HepG2 (cell line): ENCODE results near the gene ZXDC. TPM values are rescaled to one million over a fixed set of nuclear protein-coding genes. Genes with fewer than 3 reads are reported as not detected.

Experiments
- CHCHD3 ChIP-seq: sonication (generic); formaldehyde crosslinking; IDR thresholded peaks from 2 replicates; pipeline ENCODE4 v1.8.0; 2022; ENCODE audit warnings: mild to moderate bottlenecking, missing genetic modification reagents, moderate library complexity
- HMGXB3 ChIP-seq: sonication (generic); formaldehyde crosslinking; IDR thresholded peaks from 2 replicates; pipeline ENCODE4 v1.4.0; 2020; ENCODE audit warnings: missing genetic modification reagents, borderline replicate concordance
- ISL2 ChIP-seq: sonication (generic); formaldehyde crosslinking; IDR thresholded peaks from 2 replicates; pipeline ENCODE4 v1.5.0; 2020; ENCODE audit warnings: missing genetic modification reagents
- NFATC3 ChIP-seq: sonication (generic); formaldehyde crosslinking; IDR thresholded peaks from 2 replicates; pipeline ENCODE4 v1.5.1; 2020; ENCODE audit warnings: mild to moderate bottlenecking, missing genetic modification reagents
- PAX8 ChIP-seq: sonication (generic); formaldehyde crosslinking; IDR thresholded peaks from 2 replicates; pipeline ENCODE4 v1.8.0; 2022; ENCODE audit warnings: mild to moderate bottlenecking, missing genetic modification reagents, borderline replicate concordance
- POLR2A ChIP-seq, 2 experiments: IDR thresholded peaks; 2 replicates each; pipeline ENCODE4 v1.6.1; 2011; ENCODE audit warnings: low read depth in 2 of 2, low read length in 2 of 2, mild to moderate bottlenecking in 1 of 2, moderate library complexity in 1 of 2; ENCODE audit not compliant: insufficient read depth in 1 of 2
- PRDM10 ChIP-seq: sonication (generic); formaldehyde crosslinking; IDR thresholded peaks from 2 replicates; pipeline ENCODE4 v1.4.0; 2020; ENCODE audit warnings: low read depth, missing genetic modification reagents
- SMARCC2 ChIP-seq: fragments of 450-650 bp; IDR thresholded peaks from 2 replicates; pipeline ENCODE4 v1.6.1; 2017; ENCODE audit warnings: antibody characterized with exemption, mild to moderate bottlenecking
- TERF1 ChIP-seq: sonication (generic); formaldehyde crosslinking; IDR thresholded peaks from 2 replicates; pipeline ENCODE4 v1.8.0; 2022; ENCODE audit warnings: mild to moderate bottlenecking, missing genetic modification reagents, moderate library complexity
- THAP9 ChIP-seq: sonication (generic); formaldehyde crosslinking; IDR thresholded peaks from 2 replicates; pipeline ENCODE4; 2020; ENCODE audit warnings: missing genetic modification reagents, mild to moderate bottlenecking, borderline replicate concordance
- ZNF556 ChIP-seq: sonication (generic); formaldehyde crosslinking; IDR thresholded peaks from 2 replicates; pipeline ENCODE4 v1.4.0; 2020; ENCODE audit warnings: mild to moderate bottlenecking, missing genetic modification reagents, borderline replicate concordance
- polyA plus RNA-seq, 8 experiments: library from polyadenylated mRNA; depleted of rRNA in 3 of 8; stranded (reverse) in 7 of 8; unstranded in 1 of 8; fragments of >200 nt; fragmentation: Illumina TruSeq in 4 of 8; extraction: Trizol in 4 of 8; gene quantifications; 2 replicates each; pipeline versions ENCODE4 v1.2.1 to v1.2.3, GENCODE V29; 2011 to 2016; ENCODE audit warnings: low read depth in 4 of 8, missing spikeins in 1 of 8, mixed read lengths in 1 of 8; ENCODE audit not compliant: insufficient read depth in 1 of 8
- total RNA-seq, 5 experiments: library from RNA; depleted of rRNA; stranded (reverse); fragments of >200 nt; fragmentation: Illumina TruSeq; extraction: Trizol; gene quantifications; 2 replicates each; pipeline ENCODE4 v1.2.3, GENCODE V29; 2016; ENCODE audit warnings: low read depth in 1 of 5
- TF ChIP-seq, protein P1 (sequence below): sonication (generic); formaldehyde crosslinking; IDR thresholded peaks from 2 replicates; pipeline ENCODE4 v1.8.1; 2023; ENCODE audit warnings: mild to moderate bottlenecking, missing genetic modification reagents
- TF ChIP-seq, protein P2 (sequence below): IDR thresholded peaks from 2 replicates; pipeline ENCODE4 v1.6.1; 2016; ENCODE audit warnings: mild to moderate bottlenecking, missing biosample characterization, missing genetic modification reagents

The ZXDC gene
- total and polyA plus RNA-seq, 2 of the 13 experiments (the other 11 are each of a cell fraction or from before 2014, with no cell fraction given): 17.6 to 21.2 TPM

GRCh38 chr3:126476166-126477060 is 722 bp upstream of the ZXDC start (continued):
- no peak for TF ChIP-seq TERF1 (CRISPR knock-in tag)
- no peak for TF ChIP-seq ZNF556 (CRISPR knock-in tag)
- no peak for TF ChIP-seq PAX8
- TF ChIP-seq HMGXB3 (CRISPR knock-in tag): no peak
- TF ChIP-seq CHCHD3 (CRISPR knock-in tag): no peak
- no peak for TF ChIP-seq SMARCC2
- TF ChIP-seq NFATC3 (CRISPR knock-in tag): no peak
- peak in 1 of 2 experiments; percentile 66; a peak in 2 of 4 replicates for TF ChIP-seq POLR2A (IDR thresholded peaks at IDR 0.05; ENCODE audit: insufficient read depth in 1 of 2, low read depth in 2 of 2, low read length in 2 of 2)
- TF ChIP-seq ISL2 (CRISPR knock-in tag): no peak
- no peak for TF ChIP-seq PRDM10 (CRISPR knock-in tag)
- TF ChIP-seq, protein P1, sequence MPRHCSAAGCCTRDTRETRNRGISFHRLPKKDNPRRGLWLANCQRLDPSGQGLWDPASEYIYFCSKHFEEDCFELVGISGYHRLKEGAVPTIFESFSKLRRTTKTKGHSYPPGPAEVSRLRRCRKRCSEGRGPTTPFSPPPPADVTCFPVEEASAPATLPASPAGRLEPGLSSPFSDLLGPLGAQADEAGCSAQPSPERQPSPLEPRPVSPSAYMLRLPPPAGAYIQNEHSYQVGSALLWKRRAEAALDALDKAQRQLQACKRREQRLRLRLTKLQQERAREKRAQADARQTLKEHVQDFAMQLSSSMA (CRISPR knock-in tag): 0 out of 2 replicates have a peak, but pooled peaks have one; percentile 30
- no peak for TF ChIP-seq THAP9 (CRISPR knock-in tag)
- TF ChIP-seq, protein P2, sequence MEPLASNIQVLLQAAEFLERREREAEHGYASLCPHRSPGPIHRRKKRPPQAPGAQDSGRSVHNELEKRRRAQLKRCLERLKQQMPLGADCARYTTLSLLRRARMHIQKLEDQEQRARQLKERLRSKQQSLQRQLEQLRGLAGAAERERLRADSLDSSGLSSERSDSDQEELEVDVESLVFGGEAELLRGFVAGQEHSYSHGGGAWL (CRISPR knock-in tag): no peak
